HG03442 (cell line): Measurements from ENCODE around the gene NTN5.

Experiments used
- ATAC-seq: cut with Tn5 transposase; IDR thresholded peaks from one replicate; pipeline ENCODE4 v1.9.1; 2021; ENCODE audit warnings: mild to moderate bottlenecking, moderate library complexity; ENCODE audit not compliant: unreplicated experiment

The NTN5 gene

GRCh38 chr19:48616041-48616436, 56.8 kb downstream of the NTN5 start:
- no peak for ATAC-seq

DNA sequence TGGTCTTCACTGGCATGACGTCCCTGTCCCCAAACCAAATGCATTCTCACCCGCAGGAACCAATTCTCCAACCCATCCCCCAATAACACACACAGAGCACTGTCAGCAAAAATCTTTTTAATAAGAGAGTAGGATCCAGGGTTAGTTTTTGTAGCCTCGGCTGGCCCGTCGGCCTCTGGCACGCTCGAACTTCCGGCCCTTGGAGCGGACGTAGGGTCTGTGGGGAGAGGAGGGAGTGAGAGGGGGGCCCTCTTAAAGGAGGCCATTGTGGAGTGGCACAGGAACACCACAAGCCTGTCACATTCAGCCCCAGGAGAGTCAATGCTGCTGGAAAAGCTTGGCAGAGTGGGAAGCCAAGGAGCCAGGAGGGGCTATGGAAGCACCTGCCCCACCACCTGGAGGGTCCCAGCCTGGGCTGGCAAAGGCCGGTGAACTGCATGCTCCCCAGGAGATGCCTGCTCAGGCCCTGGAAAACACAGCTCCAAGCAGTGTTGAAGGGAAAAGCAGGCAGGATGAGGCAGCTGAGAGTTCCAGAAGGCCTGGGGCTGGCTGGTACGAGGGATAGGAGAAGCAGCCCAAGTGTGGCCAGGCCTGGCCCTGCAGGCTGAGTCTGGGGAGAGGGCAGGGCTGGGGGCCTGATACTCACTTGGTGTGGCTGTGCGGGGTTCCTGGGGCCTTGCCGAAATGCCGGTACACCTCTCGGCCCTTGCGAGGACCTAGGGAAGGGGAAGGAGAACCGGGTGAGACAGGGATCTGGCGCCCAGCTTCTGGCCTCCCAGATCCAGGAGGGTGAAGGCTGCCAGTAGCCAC, 57.4 kb downstream of the NTN5 start:
- ATAC-seq: no peak

DNA sequence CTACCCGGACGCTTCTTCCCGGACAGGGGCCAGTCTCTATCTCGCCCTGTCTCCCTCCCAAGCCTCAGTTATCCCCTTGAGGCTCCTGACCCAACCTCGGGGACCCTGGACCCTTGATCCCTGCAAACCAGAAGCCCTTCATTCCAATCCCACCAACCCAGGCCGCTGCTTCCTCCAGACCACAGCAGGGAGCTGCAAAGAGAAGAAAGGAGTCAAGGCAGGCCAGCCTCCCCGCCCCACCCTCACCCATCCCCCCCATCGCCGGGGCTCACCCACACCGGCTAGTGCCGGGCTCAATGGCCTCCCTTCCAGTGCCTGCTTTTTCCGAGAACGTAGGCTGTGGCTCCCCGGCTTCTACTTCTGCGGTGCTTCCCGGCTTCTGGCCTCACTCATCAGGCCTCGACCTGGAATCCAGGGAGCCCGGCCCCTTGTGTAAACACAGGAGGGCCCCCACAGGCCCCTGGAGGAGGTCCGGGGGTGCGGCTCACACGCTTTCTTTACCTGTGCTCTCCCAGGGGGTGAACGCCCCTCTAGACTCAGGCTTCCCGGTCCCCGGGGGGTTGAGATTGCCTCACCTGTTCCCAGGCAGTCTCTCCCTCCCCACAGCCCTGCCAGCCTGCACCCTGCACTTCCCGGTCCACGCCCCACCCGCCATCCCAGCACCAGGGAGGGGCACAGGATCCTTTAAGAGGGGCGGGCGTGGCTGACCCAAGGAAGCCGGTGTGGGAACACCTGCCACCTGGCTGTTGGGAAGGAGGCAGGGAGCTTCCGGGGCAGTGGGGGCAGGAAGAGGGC, 58.2 kb downstream of the NTN5 start, which contains the start of gene FAM83E:
Gene FAM83E, minus strand, starts transcription at position 641 of the 795 bp plus-strand sequence. CDS start 1,704 bp downstream, outside the sequence.
- ATAC-seq: no peak

DNA sequence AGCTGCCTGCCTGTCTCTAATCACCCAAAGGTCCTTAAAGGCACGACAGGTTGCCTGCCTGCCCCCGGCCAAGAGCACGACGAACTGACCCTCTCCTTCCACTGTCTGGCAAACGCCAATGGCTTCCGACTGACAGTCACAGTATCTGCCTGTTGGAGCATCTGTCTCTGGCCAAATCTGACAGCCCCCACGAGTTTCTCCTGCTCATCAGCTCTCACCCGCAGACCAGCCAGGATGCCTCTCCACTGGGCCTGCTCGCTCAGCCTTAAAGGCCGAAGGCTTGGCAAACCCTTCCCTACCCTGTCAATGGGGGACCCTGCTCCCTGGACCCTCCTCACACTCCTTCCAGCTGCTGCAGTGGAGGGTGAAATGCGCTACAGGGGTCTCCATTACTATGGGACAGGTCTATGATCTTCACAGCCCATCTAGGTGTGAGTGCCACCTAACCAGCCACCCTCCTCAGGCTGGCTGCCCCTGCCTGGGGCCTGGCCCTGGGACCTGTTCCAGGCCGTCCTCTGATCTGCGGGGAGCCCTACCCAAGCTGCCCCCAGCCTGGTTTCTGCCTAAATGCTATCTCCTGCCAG, 58.9 kb downstream of the NTN5 start:
- ATAC-seq: no peak

GRCh38 chr19:48613024-48613851, 59.6 kb downstream of the NTN5 start:
- no peak for ATAC-seq

- ATAC-seq: no peak
Observed at GRCh38 chr19:48611872-48612271, 60.9 kb downstream of the NTN5 start.
